ENCODE data around the gene CCR6. TPM values are rescaled to one million over a fixed set of nuclear protein-coding genes. Genes with fewer than 3 reads are reported as not detected.

Gene CCR6
- total and polyA plus RNA-seq, 2 of the 8 experiments (the other 6 are each of a cell fraction or from before 2014, with no cell fraction given) = 0.06 TPM; not detected in 1

GRCh38 chr6:167104388-167104787 lies 18.5 kb upstream of the CCR6 start:
- Histone ChIP-seq H4K91ac (replicated peaks; ENCODE audit: insufficient read length, low read length) (no peak overlapping the region), H3K27me3 (replicated peaks in 1 of 4; ENCODE audit: control insufficient read depth in 3 of 4, extremely low read depth in 1 of 4, insufficient read depth in 3 of 4, low read length in 3 of 4) (peaks cover 0 to 1% (median 0%) of the 10 kb centered on the region in 4 experiments; a peak in 1 of 7 replicates), H3K4me2 (ENCODE audit: insufficient read depth in 1 of 2, low read depth in 2 of 2, low read length in 2 of 2) (no peak overlapping the region), H4K20me1 (replicated peaks in 1 of 2; ENCODE audit: control insufficient read depth in 1 of 2, insufficient read depth in 2 of 2, low read length in 2 of 2) (no peaks in the 10 kb centered on the region), H2BK20ac (ENCODE audit: low read length) (no peak overlapping the region), H3K36me3 (ENCODE audit: control insufficient read depth in 2 of 4, insufficient read depth in 4 of 4, low read length in 3 of 4) (no peaks in the 10 kb centered on the region), H3K79me1 (ENCODE audit: low read depth, low read length) (no peaks in the 10 kb centered on the region), H3K9ac (replicated peaks in 1 of 4; ENCODE audit: extremely low read depth in 1 of 4, low read depth in 3 of 4, low read length in 3 of 4) (no peak overlapping the region), H3K79me2 (ENCODE audit: control insufficient read depth in 1 of 2, insufficient read depth in 2 of 2, low read length in 2 of 2) (no peaks in the 10 kb centered on the region), H3K56ac (replicated peaks; ENCODE audit: insufficient read length, low read depth, low read length) (no peak overlapping the region), H3K27ac (ENCODE audit: low read depth, low read length) (no peak overlapping the region), H2AK5ac (ENCODE audit: low read depth, low read length) (no peak overlapping the region), H2BK15ac (ENCODE audit: low read length) (no peak overlapping the region), H3K4ac (replicated peaks; ENCODE audit: insufficient read length, low read depth, low read length) (no peak overlapping the region), H2BK5ac (ENCODE audit: low read depth, low read length) (no peak overlapping the region), H2BK120ac (replicated peaks; ENCODE audit: low read depth, low read length) (no peak overlapping the region), H4K8ac (ENCODE audit: extremely low read depth, insufficient read depth, low read length) (no peak overlapping the region), H3K4me3 (ENCODE audit: extremely low read depth in 1 of 4, insufficient read depth in 2 of 4, low read depth in 3 of 4, low read length in 4 of 4) (no peak overlapping the region), H2BK12ac (ENCODE audit: low read depth, low read length) (no peak overlapping the region), H3K18ac (ENCODE audit: extremely low read depth, low read length) (no peak overlapping the region), H4K5ac (ENCODE audit: insufficient read length, low read depth, low read length) (no peak overlapping the region), H3K14ac (ENCODE audit: insufficient read length) (no peak overlapping the region), H2AFZ (ENCODE audit: low read length) (no peak overlapping the region), H3K9me3 (ENCODE audit: insufficient read depth in 2 of 2, low read depth in 1 of 2, low read length in 1 of 2) (no peaks in the 10 kb centered on the region), H3K23ac (ENCODE audit: insufficient read length) (no peak overlapping the region), H3K23me2 (ENCODE audit: low read depth, low read length) (no peaks in the 10 kb centered on the region), H3K4me1 (replicated peaks in 1 of 4; ENCODE audit: control insufficient read depth in 3 of 4, insufficient read depth in 4 of 4, low read length in 3 of 4) (no peaks in the 10 kb centered on the region; a peak in 1 of 7 replicates)
- ChIA-PET POLR2A (ENCODE audit: partially characterized antibody) (interaction anchor here (0.6 kb wide), 1 partner anchor 175 kb away, joined by 3 read pairs; no protein-coding TSS in a partner anchor), CTCF (ENCODE audit: partially characterized antibody) (interaction anchor here (1.0 kb wide), 1 partner anchor 326 kb away, joined by 3 read pairs; no protein-coding TSS in a partner anchor)
- no peak for DNase-seq (ENCODE audit: low read depth in 1 of 2, low spot score in 2 of 2)
- TF ChIP-seq POLR2A (IDR thresholded peaks at IDR 0.05; ENCODE audit: control extremely low read depth in 1 of 2, low read depth in 2 of 2, low read length in 2 of 2) (no peak), CTBP2 (IDR thresholded peaks at IDR 0.05; ENCODE audit: borderline replicate concordance, insufficient read depth, insufficient read length, low read length) (no peak), SIN3A (conservative IDR thresholded peaks at IDR 0.05 in 1 of 2, IDR thresholded peaks at IDR 0.05 in 1 of 2; ENCODE audit: low read depth in 1 of 2, low read length in 2 of 2) (no peak), ASH2L (IDR thresholded peaks at IDR 0.05; ENCODE audit: low read length) (no peak), CHD1 (IDR thresholded peaks at IDR 0.05; ENCODE audit: low read depth, low read length) (no peak), SRF (IDR thresholded peaks at IDR 0.05; ENCODE audit: low read depth, low read length) (no peak), NANOG (IDR thresholded peaks at IDR 0.05; ENCODE audit: insufficient read depth, low read depth, low read length, poor library complexity, severe bottlenecking) (no peak), SP4 (IDR thresholded peaks at IDR 0.05; ENCODE audit: low read length) (no peak), NRF1 (IDR thresholded peaks at IDR 0.05; ENCODE audit: low read depth, low read length) (no peak), SP1 (IDR thresholded peaks at IDR 0.05; ENCODE audit: low read depth, low read length) (no peak), GTF2F1 (IDR thresholded peaks at IDR 0.05; ENCODE audit: borderline replicate concordance, low read depth, low read length) (no peak)
- no peak for FAIRE-seq
- 82% methylated on average over 3 of the region's 3 CpGs; no CpG with 5 or more reads in 1 of the 2 experiments for WGBS, 2 experiments (ENCODE audit: extremely low coverage in 1 of 2, insufficient coverage in 1 of 2, insufficient read length in 1 of 2, insufficient replicate concordance in 2 of 2, low coverage in 1 of 2, low lambda C conversion rate in 2 of 2, missing lambda C conversion rate in 1 of 2)

All from H1 (cell line).